SIG-M5 treated with dmso at 0.1 percent for 504 hours (cell line): Measurements from ENCODE around the gene NEK6.

Source experiments
- DNase-seq: peaks from one replicate; lab custom pipeline; 2025; ENCODE audit not compliant: unreplicated experiment; lab: John Stamatoyannopoulos, UW

NEK6 gene

GRCh38 chr9:124364141-124364540 is 106.4 kb downstream of the NEK6 start:
- no peak for DNase-seq

GRCh38 chr9:124365036-124365435 is 107.3 kb downstream of the NEK6 start:
- DNase-seq = no peak

- no peak for DNase-seq
Observed at GRCh38 chr9:124366476-124367220, 108.9 kb downstream of the NEK6 start.

GRCh38 chr9:124368692-124369091 is 110.9 kb downstream of the NEK6 start:
- DNase-seq = no peak

DNA sequence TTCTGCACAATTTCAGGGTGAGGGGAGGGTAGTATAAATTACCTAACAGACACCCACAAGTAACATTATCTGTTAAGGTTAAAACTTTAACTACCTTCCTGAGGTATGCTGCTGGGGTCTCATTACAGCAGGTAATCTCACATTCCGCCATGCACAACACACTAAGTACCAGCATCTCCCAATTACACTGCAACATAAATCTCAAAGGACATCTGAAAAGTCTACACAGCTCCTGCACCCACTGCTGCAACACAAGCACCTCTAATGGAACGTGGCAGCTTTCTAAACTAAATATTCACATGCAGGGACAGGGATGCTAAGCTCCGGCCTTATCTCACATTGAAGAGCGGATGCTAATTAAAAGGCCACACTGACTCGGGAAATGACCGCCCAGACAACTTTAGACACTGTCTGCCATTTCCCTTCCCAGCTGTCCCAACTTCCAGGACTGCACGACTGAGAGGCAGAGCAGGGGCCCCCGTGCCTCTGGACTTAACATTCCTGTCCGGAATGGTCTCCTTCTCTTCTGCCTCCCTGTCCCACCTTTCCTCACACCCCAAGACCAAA is 111.6 kb downstream of the NEK6 start:
- DNase-seq = no peak

DNA sequence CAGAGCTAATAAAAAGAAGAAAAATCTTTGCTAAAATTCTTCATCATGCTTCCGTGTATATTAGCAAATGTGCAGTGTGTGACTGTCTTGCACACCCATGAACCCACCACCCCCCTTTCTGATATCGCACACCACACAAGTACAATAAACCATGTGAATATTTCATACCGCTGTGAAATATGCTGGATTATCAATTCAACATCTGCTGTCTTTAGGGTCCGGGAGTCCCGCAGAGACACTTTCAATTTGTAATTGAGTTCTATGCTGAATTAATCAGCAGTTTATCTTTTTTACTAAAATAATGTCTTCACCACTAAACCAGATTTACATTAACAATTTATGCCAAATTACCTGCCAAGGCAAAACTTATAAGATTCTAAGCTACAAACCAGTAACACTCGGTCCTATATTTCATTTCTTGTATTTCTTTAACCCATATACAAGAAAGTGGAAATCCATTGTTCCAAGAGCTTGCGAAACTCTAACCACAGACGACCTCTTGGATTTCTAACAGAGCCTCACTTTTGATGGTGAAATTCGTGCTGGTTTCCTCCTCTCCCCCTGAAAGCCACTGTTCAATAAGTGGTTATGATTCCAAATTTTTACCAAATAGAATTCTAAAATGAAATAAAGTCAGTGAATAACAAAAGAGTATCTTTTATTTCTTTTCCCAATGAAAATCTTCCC is 113.3 kb downstream of the NEK6 start:
- DNase-seq = peak; percentile 73

GRCh38 chr9:124372038-124372437 is 114.3 kb downstream of the NEK6 start:
- no peak for DNase-seq

GRCh38 chr9:124373386-124373785 is 115.6 kb downstream of the NEK6 start:
- DNase-seq = no peak

DNA sequence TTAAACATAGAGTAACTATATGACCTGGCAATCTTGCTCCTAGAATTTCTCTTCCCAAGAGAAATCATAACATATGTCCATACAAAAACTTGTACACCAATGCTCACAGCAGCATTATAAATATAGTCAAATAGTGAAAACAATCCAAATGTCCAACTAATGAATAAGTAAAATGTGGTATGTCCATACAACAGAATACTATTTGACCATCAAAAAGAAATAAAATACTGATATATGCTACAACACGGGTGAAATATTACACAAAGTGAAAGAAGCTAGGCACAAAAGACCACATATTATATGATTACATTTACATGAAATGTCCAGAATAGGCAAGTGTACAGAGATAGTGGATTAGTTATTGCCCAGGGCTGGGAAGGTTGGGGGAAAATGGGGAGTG is 116.1 kb downstream of the NEK6 start:
- DNase-seq = no peak

- no peak for DNase-seq
Observed at GRCh38 chr9:124375726-124376125, 118.0 kb downstream of the NEK6 start.

- no peak for DNase-seq
Observed at GRCh38 chr9:124376329-124376728, 118.6 kb downstream of the NEK6 start.

DNA sequence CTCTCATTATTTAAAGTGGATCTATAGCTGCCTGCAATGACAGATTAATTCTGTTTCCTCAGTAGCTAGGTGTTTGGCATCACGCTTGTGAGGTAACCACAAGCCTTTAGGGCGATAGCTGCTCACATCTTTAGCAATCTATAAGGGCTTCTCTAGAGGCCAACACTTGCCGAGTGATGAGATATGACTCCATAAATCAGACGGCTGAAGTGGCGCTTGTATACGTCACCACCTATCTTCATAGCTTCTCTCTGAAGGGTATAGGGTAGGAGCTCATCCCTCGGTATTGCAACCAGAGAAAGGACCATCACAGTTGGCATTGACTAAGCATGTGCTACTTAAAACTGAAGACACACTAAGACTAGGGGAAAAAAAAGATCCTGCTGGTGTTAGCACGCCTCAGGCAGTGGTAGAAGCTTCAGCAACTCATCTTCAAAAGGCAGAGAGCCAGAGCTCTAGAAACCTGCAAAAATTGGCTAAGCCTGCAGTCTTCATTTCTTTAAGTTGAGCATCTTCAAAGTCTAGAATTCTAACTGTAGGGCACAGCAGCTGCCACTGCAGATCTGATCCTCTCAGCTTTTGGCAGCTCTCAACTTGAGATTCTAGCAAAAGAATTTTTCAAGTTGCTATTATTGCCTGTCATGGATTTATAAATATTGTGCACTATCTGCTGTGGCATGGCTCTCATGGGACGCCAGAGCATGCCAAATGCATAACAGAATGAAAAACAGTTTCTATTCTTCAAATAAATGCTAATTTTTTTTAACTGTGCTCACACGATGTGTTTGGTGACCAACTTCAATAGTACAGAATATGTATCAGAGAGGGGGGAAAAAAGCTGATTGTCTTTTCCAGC is 120.0 kb downstream of the NEK6 start:
- no peak for DNase-seq

GRCh38 chr9:124381170-124381945 is 123.6 kb downstream of the NEK6 start:
- peak; percentile 96 for DNase-seq

- DNase-seq = peak; percentile 33
Observed at GRCh38 chr9:124384210-124384609, 126.5 kb downstream of the NEK6 start.

DNA sequence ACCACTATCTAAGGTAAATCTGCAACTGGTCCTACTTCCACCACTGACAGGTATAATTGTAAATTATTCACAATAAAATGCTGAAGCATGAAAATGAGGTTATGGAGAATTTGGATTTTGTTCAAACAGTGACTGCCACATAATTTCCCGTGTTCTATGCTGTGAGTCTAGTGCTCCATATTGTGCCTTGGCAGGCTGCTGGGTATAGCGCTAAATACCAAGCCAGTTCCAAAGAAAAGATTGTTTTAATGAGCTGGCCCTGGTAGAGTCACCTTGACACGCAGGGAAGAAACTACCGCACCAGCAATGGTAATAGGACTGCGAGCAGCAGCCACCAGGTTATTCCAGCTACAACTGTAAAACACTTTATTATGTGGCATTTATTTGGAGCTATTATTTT is 127.1 kb downstream of the NEK6 start:
- DNase-seq = no peak

GRCh38 chr9:124385623-124386022 is 127.9 kb downstream of the NEK6 start:
- DNase-seq = peak; percentile 38

GRCh38 chr9:124386201-124386600 is 128.5 kb downstream of the NEK6 start:
- peak; percentile 39 for DNase-seq

DNA sequence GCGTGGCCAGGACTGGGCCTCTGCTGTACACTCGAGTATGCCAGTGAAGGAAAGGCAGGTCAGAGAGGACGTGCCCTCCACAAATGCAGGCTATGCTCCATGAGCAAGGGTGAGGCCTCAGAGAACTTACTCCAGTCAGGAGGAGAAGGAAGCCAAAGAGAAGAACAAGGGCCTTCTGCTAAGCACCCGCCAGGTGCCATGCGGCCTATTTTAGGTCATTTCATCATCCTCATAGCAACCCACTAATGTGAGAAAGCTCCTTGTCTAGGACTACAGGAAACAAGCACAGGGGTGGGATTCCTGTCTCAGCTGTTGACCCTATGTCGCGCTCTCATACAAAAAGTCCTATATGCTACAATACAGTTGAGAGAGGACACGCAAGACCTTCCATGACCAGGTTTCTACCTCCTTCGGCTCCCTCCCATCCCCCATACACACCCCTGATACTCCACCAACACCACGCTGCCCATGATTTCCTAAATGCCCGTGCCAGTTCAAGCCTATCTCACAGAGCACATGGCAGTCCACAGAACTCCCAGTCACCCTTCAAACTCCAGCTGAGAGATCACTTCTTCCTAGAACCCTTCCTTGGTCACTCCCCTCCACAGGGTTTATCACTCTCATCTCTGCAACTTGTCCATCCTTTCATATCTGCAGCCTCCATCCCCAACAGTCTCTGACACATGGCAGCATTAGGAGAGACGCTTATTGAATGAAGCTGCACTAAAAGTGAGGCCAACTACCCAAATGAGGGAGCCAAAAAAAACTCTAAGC is 130.7 kb downstream of the NEK6 start:
- peak; percentile 72 for DNase-seq

DNA sequence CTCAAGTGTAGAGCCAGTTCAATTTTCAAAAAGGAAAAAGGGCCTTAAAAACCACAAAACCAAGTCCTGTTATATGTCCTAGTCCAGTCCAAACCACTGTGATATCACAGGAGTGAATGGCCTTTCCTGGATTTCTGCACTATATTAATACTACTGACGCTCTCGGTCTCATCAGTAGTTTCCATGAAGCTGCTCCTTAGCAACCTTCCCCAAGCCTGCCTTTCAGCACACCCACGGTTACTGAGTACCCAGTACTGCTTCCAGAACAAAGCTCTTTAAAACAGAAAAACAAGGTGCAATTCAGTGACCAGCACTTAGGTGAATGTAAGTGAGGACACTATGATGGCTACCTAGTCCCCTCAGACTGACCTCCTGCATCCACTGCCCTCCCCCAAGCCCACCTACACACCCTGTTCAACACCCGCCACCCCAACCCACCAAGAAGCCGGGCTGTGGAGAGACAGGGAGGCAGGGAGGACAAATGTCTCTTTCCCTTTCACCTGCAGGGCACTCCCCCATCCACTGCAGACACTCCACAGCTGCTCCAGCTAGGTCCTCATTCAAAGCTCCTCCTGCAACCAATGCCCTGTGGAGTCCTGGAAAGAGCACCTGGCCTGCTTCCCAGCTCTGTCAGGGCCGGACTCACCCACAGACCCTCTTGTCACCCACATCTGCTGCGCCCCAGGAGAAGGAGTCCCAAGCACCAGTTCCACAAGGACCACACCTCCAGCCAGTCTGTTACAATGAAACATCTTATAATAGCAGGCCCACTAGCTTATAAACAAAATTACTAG is 131.6 kb downstream of the NEK6 start:
- DNase-seq = no peak
